ENCODE data around the gene AGR2. TPM values are rescaled to one million over a fixed set of nuclear protein-coding genes. Genes with fewer than 3 reads are reported as not detected.
"Not testable (repeated sequence)": the region's sequence is repeated elsewhere in the genome, so short reads cannot be mapped to it uniquely, and the experiment has no call there.

The AGR2 gene
- total RNA-seq, 1 donor: not detected

GRCh38 chr7:16773326-16773725, 31.5 kb downstream of the AGR2 start:
- Histone ChIP-seq H3K27me3 (ENCODE audit: insufficient read depth, low read length) (no peaks in the 10 kb centered on the region), H3K4me1 (ENCODE audit: insufficient read depth, low read length) (peaks cover 3% of the 10 kb centered on the region), H3K4me3 (ENCODE audit: low read length) (no peak overlapping the region), H3K9me3 (ENCODE audit: low read depth, low read length) (no peaks in the 10 kb centered on the region)

GRCh38 chr7:16770657-16771329, 34.0 kb downstream of the AGR2 start:
- H3K27me3 ChIP-seq (ENCODE audit: insufficient read depth, low read length): no peaks in the 10 kb centered on the region
- no peak overlapping the region for H3K4me3 ChIP-seq (ENCODE audit: low read length)
- H3K9me3 ChIP-seq (ENCODE audit: low read depth, low read length): no peaks in the 10 kb centered on the region
- no peaks in the 10 kb centered on the region for H3K4me1 ChIP-seq (ENCODE audit: insufficient read depth, low read length)

- H3K27me3 ChIP-seq (ENCODE audit: insufficient read depth, low read length); H3K9me3 ChIP-seq (ENCODE audit: low read depth, low read length); H3K4me3 ChIP-seq (ENCODE audit: low read length); H3K4me1 ChIP-seq (ENCODE audit: insufficient read depth, low read length): not testable (repeated sequence)
Observed at GRCh38 chr7:16769994-16770393, 34.8 kb downstream of the AGR2 start.

GRCh38 chr7:16765436-16765859, 39.4 kb downstream of the AGR2 start:
- Histone ChIP-seq H3K27me3 (ENCODE audit: insufficient read depth, low read length) (no peaks in the 10 kb centered on the region), H3K4me3 (ENCODE audit: low read length) (no peak overlapping the region), H3K9me3 (ENCODE audit: low read depth, low read length) (no peaks in the 10 kb centered on the region), H3K4me1 (ENCODE audit: insufficient read depth, low read length) (peaks cover 5% of the 10 kb centered on the region)

GRCh38 chr7:16764942-16765341, 39.9 kb downstream of the AGR2 start:
- no peaks in the 10 kb centered on the region for H3K27me3 ChIP-seq (ENCODE audit: insufficient read depth, low read length)
- H3K4me3 ChIP-seq (ENCODE audit: low read length): no peak overlapping the region
- peaks cover 7% of the 10 kb centered on the region for H3K4me1 ChIP-seq (ENCODE audit: insufficient read depth, low read length)
- no peaks in the 10 kb centered on the region for H3K9me3 ChIP-seq (ENCODE audit: low read depth, low read length)

GRCh38 chr7:16762177-16762576, 42.6 kb downstream of the AGR2 start:
- H3K9me3 ChIP-seq (ENCODE audit: low read depth, low read length): no peaks in the 10 kb centered on the region
- H3K4me1 ChIP-seq (ENCODE audit: insufficient read depth, low read length): peaks cover 11% of the 10 kb centered on the region
- no peak overlapping the region for H3K4me3 ChIP-seq (ENCODE audit: low read length)
- H3K27me3 ChIP-seq (ENCODE audit: insufficient read depth, low read length): no peaks in the 10 kb centered on the region

- Histone ChIP-seq H3K27me3 (ENCODE audit: insufficient read depth, low read length) (peaks cover 2% of the 10 kb centered on the region), H3K9me3 (ENCODE audit: low read depth, low read length) (no peaks in the 10 kb centered on the region), H3K4me3 (ENCODE audit: low read length) (no peak overlapping the region), H3K4me1 (ENCODE audit: insufficient read depth, low read length) (peaks cover 9% of the 10 kb centered on the region)
Observed at GRCh38 chr7:16759840-16760239, 45.0 kb downstream of the AGR2 start.

GRCh38 chr7:16758631-16759611, 45.9 kb downstream of the AGR2 start:
- no peaks in the 10 kb centered on the region for H3K9me3 ChIP-seq (ENCODE audit: low read depth, low read length)
- no peak overlapping the region for H3K4me3 ChIP-seq (ENCODE audit: low read length)
- H3K4me1 ChIP-seq (ENCODE audit: insufficient read depth, low read length): peaks cover 18% of the 10 kb centered on the region
- H3K27me3 ChIP-seq (ENCODE audit: insufficient read depth, low read length): peaks cover 8% of the 10 kb centered on the region

- Histone ChIP-seq H3K27me3 (ENCODE audit: insufficient read depth, low read length) (peaks cover 8% of the 10 kb centered on the region), H3K4me1 (ENCODE audit: insufficient read depth, low read length) (peaks cover 22% of the 10 kb centered on the region), H3K4me3 (ENCODE audit: low read length) (no peak overlapping the region), H3K9me3 (ENCODE audit: low read depth, low read length) (no peaks in the 10 kb centered on the region)
Observed at GRCh38 chr7:16758036-16758435, 46.8 kb downstream of the AGR2 start.

- Histone ChIP-seq H3K27me3 (ENCODE audit: insufficient read depth, low read length) (peaks cover 8% of the 10 kb centered on the region), H3K9me3 (ENCODE audit: low read depth, low read length) (no peaks in the 10 kb centered on the region), H3K4me3 (ENCODE audit: low read length) (peak overlapping the region; percentile 51), H3K4me1 (ENCODE audit: insufficient read depth, low read length) (peaks cover 19% of the 10 kb centered on the region)
Observed at GRCh38 chr7:16755397-16755796, 49.4 kb downstream of the AGR2 start.

GRCh38 chr7:16754856-16755317, 49.9 kb downstream of the AGR2 start:
- Histone ChIP-seq H3K4me1 (ENCODE audit: insufficient read depth, low read length) (peaks cover 17% of the 10 kb centered on the region), H3K4me3 (ENCODE audit: low read length) (peak overlapping the region; percentile 51), H3K27me3 (ENCODE audit: insufficient read depth, low read length) (peaks cover 8% of the 10 kb centered on the region), H3K9me3 (ENCODE audit: low read depth, low read length) (no peaks in the 10 kb centered on the region)

GRCh38 chr7:16753932-16754855, 50.6 kb downstream of the AGR2 start:
- H3K27me3 ChIP-seq (ENCODE audit: insufficient read depth, low read length): peaks cover 8% of the 10 kb centered on the region
- H3K4me1 ChIP-seq (ENCODE audit: insufficient read depth, low read length): peaks cover 14% of the 10 kb centered on the region
- H3K9me3 ChIP-seq (ENCODE audit: low read depth, low read length): no peaks in the 10 kb centered on the region
- peak overlapping the region; percentile 51 for H3K4me3 ChIP-seq (ENCODE audit: low read length)

- H3K9me3 ChIP-seq (ENCODE audit: low read depth, low read length): no peaks in the 10 kb centered on the region
- H3K4me1 ChIP-seq (ENCODE audit: insufficient read depth, low read length): peaks cover 14% of the 10 kb centered on the region
- H3K4me3 ChIP-seq (ENCODE audit: low read length): peak within 1 kb of the TSS; percentile 51
- H3K27me3 ChIP-seq (ENCODE audit: insufficient read depth, low read length): peaks cover 8% of the 10 kb centered on the region
Observed at GRCh38 chr7:16753102-16753931, 51.5 kb downstream of the AGR2 start, which contains the start of gene TSPAN13. Gene TSPAN13 (plus strand): TSS chr7:16753755. CDS start chr7:16753968, 213 bp downstream.

GRCh38 chr7:16747102-16747501, 57.7 kb downstream of the AGR2 start:
- Histone ChIP-seq H3K9me3 (ENCODE audit: low read depth, low read length) (no peaks in the 10 kb centered on the region), H3K4me1 (ENCODE audit: insufficient read depth, low read length) (no peaks in the 10 kb centered on the region), H3K4me3 (ENCODE audit: low read length) (no peak overlapping the region), H3K27me3 (ENCODE audit: insufficient read depth, low read length) (no peaks in the 10 kb centered on the region)
